ENCODE measurements around the gene ST7L. TPM values are rescaled to one million over a fixed set of nuclear protein-coding genes. Genes with fewer than 3 reads are reported as not detected.

The ST7L gene
- total RNA-seq, 1 experiment from 2014 or later, result 22.1 TPM

GRCh38 chr1:112507336-112507735 lies 111.6 kb downstream of the ST7L start:
- Histone ChIP-seq H3F3A (ENCODE audit: insufficient read depth, low read depth) (no peaks in the 10 kb centered on the region), H2AFZ (no peak overlapping the region), H3K4me3 (peak overlapping the region; percentile 71; the same call in 1 of the 2 replicates), H4K20me1 (ENCODE audit: insufficient read depth) (no peaks in the 10 kb centered on the region), H3K79me2 (ENCODE audit: low read depth) (no peaks in the 10 kb centered on the region), H3K27me3 (ENCODE audit: insufficient read depth, low read depth) (peaks cover 11% of the 10 kb centered on the region; the same call in 1 of the 2 replicates), H3K36me3 (ENCODE audit: low read depth) (no peaks in the 10 kb centered on the region), H3K4me1 (replicated peaks; ENCODE audit: insufficient read depth) (0 out of 2 replicates have a peak, but pooled peaks cover 10% of the 10 kb centered on the region), H3K9me2 (ENCODE audit: insufficient read depth) (no peaks in the 10 kb centered on the region), H3K4me2 (peak overlapping the region; percentile 93), H3K9me3 (ENCODE audit: insufficient read depth, low read depth) (no peaks in the 10 kb centered on the region), H3K27ac (no peak overlapping the region)
- intact Hi-C loops (cut with micrococcal nuclease; ENCODE audit: unreplicated experiment), result no loop called here
- POLR2A ChIA-PET (ENCODE audit: unreplicated experiment), result no interaction called here
- CTCF ChIA-PET, result no interaction called here
- no peak for TF ChIP-seq EZH2 (IDR thresholded peaks at IDR 0.05; ENCODE audit: low read depth)
- TF ChIP-seq, protein P1, sequence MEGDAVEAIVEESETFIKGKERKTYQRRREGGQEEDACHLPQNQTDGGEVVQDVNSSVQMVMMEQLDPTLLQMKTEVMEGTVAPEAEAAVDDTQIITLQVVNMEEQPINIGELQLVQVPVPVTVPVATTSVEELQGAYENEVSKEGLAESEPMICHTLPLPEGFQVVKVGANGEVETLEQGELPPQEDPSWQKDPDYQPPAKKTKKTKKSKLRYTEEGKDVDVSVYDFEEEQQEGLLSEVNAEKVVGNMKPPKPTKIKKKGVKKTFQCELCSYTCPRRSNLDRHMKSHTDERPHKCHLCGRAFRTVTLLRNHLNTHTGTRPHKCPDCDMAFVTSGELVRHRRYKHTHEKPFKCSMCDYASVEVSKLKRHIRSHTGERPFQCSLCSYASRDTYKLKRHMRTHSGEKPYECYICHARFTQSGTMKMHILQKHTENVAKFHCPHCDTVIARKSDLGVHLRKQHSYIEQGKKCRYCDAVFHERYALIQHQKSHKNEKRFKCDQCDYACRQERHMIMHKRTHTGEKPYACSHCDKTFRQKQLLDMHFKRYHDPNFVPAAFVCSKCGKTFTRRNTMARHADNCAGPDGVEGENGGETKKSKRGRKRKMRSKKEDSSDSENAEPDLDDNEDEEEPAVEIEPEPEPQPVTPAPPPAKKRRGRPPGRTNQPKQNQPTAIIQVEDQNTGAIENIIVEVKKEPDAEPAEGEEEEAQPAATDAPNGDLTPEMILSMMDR (conservative IDR thresholded peaks at IDR 0.05), result no peak
- BruUV-seq (replicated peaks), result no TSS peak
- DNase-seq, result no peak

- Histone ChIP-seq H3K9me2 (ENCODE audit: insufficient read depth) (no peaks in the 10 kb centered on the region), H3K36me3 (ENCODE audit: low read depth) (no peaks in the 10 kb centered on the region), H3K9me3 (ENCODE audit: insufficient read depth, low read depth) (no peaks in the 10 kb centered on the region), H3K4me3 (no peak overlapping the region), H3K27me3 (ENCODE audit: insufficient read depth, low read depth) (peaks cover 11% of the 10 kb centered on the region; the same call in 1 of the 2 replicates), H4K20me1 (ENCODE audit: insufficient read depth) (no peaks in the 10 kb centered on the region), H3F3A (ENCODE audit: insufficient read depth, low read depth) (no peaks in the 10 kb centered on the region), H3K79me2 (ENCODE audit: low read depth) (no peaks in the 10 kb centered on the region), H3K4me2 (no peak overlapping the region), H3K27ac (no peak overlapping the region), H2AFZ (no peak overlapping the region), H3K4me1 (replicated peaks; ENCODE audit: insufficient read depth) (0 out of 2 replicates have a peak, but pooled peaks cover 10% of the 10 kb centered on the region)
- intact Hi-C loops (cut with micrococcal nuclease; ENCODE audit: unreplicated experiment), result no loop called here
- TF ChIP-seq EZH2 (IDR thresholded peaks at IDR 0.05; ENCODE audit: low read depth), result no peak
- ChIA-PET CTCF (no interaction called here), POLR2A (ENCODE audit: unreplicated experiment) (no interaction called here)
- no TSS peak for BruUV-seq (replicated peaks)
- DNase-seq, result no peak
These were observed 112.2 kb downstream of the ST7L start for GRCh38 chr1:112506731-112507130.

- Histone ChIP-seq H3K36me3 (ENCODE audit: low read depth) (no peaks in the 10 kb centered on the region), H3K4me1 (replicated peaks; ENCODE audit: insufficient read depth) (0 out of 2 replicates have a peak, but pooled peaks cover 14% of the 10 kb centered on the region), H3K4me2 (no peak overlapping the region), H3K4me3 (no peak overlapping the region), H3K27me3 (ENCODE audit: insufficient read depth, low read depth) (peaks cover 11% of the 10 kb centered on the region; the same call in 1 of the 2 replicates), H3K9me2 (ENCODE audit: insufficient read depth) (no peaks in the 10 kb centered on the region), H4K20me1 (ENCODE audit: insufficient read depth) (no peaks in the 10 kb centered on the region), H3K27ac (no peak overlapping the region), H3K79me2 (ENCODE audit: low read depth) (no peaks in the 10 kb centered on the region), H3F3A (ENCODE audit: insufficient read depth, low read depth) (no peaks in the 10 kb centered on the region), H3K9me3 (ENCODE audit: insufficient read depth, low read depth) (no peaks in the 10 kb centered on the region), H2AFZ (no peak overlapping the region)
- ChIA-PET POLR2A (ENCODE audit: unreplicated experiment) (no interaction called here), CTCF (no interaction called here)
- no TSS peak for BruUV-seq (replicated peaks)
- DNase-seq, result no peak
- intact Hi-C loops (cut with micrococcal nuclease; ENCODE audit: unreplicated experiment), result no loop called here
- TF ChIP-seq, protein P1 (conservative IDR thresholded peaks at IDR 0.05), result no peak
- no peak for TF ChIP-seq EZH2 (IDR thresholded peaks at IDR 0.05; ENCODE audit: low read depth)
These were observed 112.6 kb downstream of the ST7L start for GRCh38 chr1:112506306-112506705.

DNA sequence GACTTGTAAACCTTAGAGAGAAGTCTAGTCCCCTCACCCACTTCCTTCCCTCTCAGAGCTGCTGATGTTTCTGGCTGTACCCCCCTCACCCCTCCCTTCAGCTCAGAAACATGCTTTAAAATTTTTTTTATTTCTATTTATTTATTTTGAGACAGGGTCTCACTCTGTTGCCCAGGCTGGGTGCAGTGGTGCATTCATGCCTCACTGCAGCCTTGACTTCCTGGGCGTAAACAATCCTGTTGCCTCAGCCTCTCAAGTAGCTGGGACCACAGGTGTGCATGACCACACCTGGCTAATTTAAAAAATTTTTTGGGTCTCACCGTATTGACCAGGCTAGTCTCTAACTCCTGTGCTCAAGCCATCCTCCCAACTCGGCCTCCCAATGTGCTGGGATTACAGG lies 113.1 kb downstream of the ST7L start:
- no peaks in the 10 kb centered on the region for H3K9me2 ChIP-seq (ENCODE audit: insufficient read depth)
- H4K20me1 ChIP-seq (ENCODE audit: insufficient read depth), result no peaks in the 10 kb centered on the region
- ChIA-PET POLR2A (ENCODE audit: unreplicated experiment) (no interaction called here), CTCF (no interaction called here)
- H3K4me3 ChIP-seq, result no peak overlapping the region
- H3F3A ChIP-seq (ENCODE audit: insufficient read depth, low read depth), result no peaks in the 10 kb centered on the region
- 0 out of 2 replicates have a peak, but pooled peaks cover 14% of the 10 kb centered on the region for H3K4me1 ChIP-seq (replicated peaks; ENCODE audit: insufficient read depth)
- no peak for DNase-seq
- no peak overlapping the region for H2AFZ ChIP-seq
- H3K9me3 ChIP-seq (ENCODE audit: insufficient read depth, low read depth), result no peaks in the 10 kb centered on the region
- H3K27ac ChIP-seq, result no peak overlapping the region
- intact Hi-C loops (cut with micrococcal nuclease; ENCODE audit: unreplicated experiment), result no loop called here
- no peaks in the 10 kb centered on the region for H3K79me2 ChIP-seq (ENCODE audit: low read depth)
- H3K4me2 ChIP-seq, result no peak overlapping the region
- H3K27me3 ChIP-seq (ENCODE audit: insufficient read depth, low read depth), result peaks cover 11% of the 10 kb centered on the region; the same call in 1 of the 2 replicates
- H3K36me3 ChIP-seq (ENCODE audit: low read depth), result no peaks in the 10 kb centered on the region
- TF ChIP-seq, protein P1 (conservative IDR thresholded peaks at IDR 0.05), result no peak
- TF ChIP-seq EZH2 (IDR thresholded peaks at IDR 0.05; ENCODE audit: low read depth), result no peak
- BruUV-seq (replicated peaks), result no TSS peak
